ENCODE measurements around the gene RPS15. TPM values are rescaled to one million over a fixed set of nuclear protein-coding genes. Genes with fewer than 3 reads are reported as not detected.

Gene RPS15
- polyA plus RNA-seq, 1 of the 3 experiments (the other 2 are of a cell fraction), result 3,749 TPM

DNA sequence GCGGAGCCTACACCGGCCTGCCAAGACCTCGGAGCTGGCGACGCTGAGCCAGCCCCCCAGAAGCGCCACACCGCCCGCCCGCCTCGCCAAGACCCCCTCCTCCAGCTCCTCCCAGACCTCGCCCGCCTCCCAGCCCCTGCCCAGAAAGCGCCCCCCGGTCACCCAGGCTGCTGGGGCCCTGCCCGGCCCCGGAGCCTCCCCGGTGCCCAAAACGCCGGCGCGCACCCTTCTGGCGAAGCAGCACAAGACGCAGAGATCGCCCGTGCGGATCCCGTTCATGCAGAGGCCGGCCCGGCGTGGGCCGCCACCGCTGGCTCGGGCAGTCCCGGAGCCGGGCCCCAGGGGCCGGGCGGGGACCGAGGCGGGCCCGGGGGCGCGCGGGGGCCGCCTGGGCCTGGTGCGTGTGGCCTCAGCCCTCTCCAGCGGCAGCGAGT lies 30.6 kb downstream of the RPS15 start:
- no peaks in the 10 kb centered on the region for H3F3A ChIP-seq (replicated peaks; ENCODE audit: insufficient read depth)
- no peaks in the 10 kb centered on the region for H3K9me2 ChIP-seq
- no peak overlapping the region for H3K9ac ChIP-seq
- no peak for TF ChIP-seq TCF12 (IDR thresholded peaks at IDR 0.05)
- TF ChIP-seq EP300 (IDR thresholded peaks at IDR 0.05; ENCODE audit: borderline replicate concordance in 1 of 2, low read depth in 1 of 2, low read length in 1 of 2), result no peak
- no peak for TF ChIP-seq RAD21 (IDR thresholded peaks at IDR 0.05; ENCODE audit: low read length)
- TF ChIP-seq YY1 (IDR thresholded peaks at IDR 0.05; ENCODE audit: low read depth), result no peak
- peaks cover 0 to 12% of the 10 kb centered on the region in 2 experiments; a peak in 1 of 4 replicates for H3K4me1 ChIP-seq (ENCODE audit: control insufficient read depth in 1 of 2, insufficient read depth in 2 of 2, low read depth in 1 of 2, low read length in 1 of 2)
- H3K36me3 ChIP-seq (replicated peaks in 1 of 2; ENCODE audit: control insufficient read depth in 1 of 2, insufficient read depth in 2 of 2, low read length in 1 of 2), result peaks cover 0 to 22% of the 10 kb centered on the region in 2 experiments
- H3K4me3 ChIP-seq (ENCODE audit: low read depth in 2 of 2, low read length in 1 of 2), result no peak overlapping the region
- no peak overlapping the region for H3K4me2 ChIP-seq
- H2AFZ ChIP-seq (ENCODE audit: low read depth), result no peak overlapping the region
- CTCF ChIA-PET, result interaction anchor here (2.7 kb wide), 1 partner anchor 24 kb away, joined by 11 read pairs; no protein-coding TSS in a partner anchor
- no peaks in the 10 kb centered on the region for H3K27me3 ChIP-seq (ENCODE audit: insufficient read depth)
- H3K9me3 ChIP-seq, result no peaks in the 10 kb centered on the region
- H4K20me1 ChIP-seq (ENCODE audit: insufficient read depth), result peaks cover 18% of the 10 kb centered on the region; the same call in 1 of the 2 replicates
- no peak for DNase-seq
- peaks cover 8% of the 10 kb centered on the region; the same call in 1 of the 2 replicates for H3K79me2 ChIP-seq (ENCODE audit: insufficient read depth)
- POLR2A ChIA-PET, result no interaction called here
- 75% methylated on average over 2 of the region's 47 CpGs for WGBS (ENCODE audit: low lambda C conversion rate)
- no peak overlapping the region; a peak in 1 of 4 replicates for H3K27ac ChIP-seq (ENCODE audit: low read depth in 2 of 2, low read length in 1 of 2)

DNA sequence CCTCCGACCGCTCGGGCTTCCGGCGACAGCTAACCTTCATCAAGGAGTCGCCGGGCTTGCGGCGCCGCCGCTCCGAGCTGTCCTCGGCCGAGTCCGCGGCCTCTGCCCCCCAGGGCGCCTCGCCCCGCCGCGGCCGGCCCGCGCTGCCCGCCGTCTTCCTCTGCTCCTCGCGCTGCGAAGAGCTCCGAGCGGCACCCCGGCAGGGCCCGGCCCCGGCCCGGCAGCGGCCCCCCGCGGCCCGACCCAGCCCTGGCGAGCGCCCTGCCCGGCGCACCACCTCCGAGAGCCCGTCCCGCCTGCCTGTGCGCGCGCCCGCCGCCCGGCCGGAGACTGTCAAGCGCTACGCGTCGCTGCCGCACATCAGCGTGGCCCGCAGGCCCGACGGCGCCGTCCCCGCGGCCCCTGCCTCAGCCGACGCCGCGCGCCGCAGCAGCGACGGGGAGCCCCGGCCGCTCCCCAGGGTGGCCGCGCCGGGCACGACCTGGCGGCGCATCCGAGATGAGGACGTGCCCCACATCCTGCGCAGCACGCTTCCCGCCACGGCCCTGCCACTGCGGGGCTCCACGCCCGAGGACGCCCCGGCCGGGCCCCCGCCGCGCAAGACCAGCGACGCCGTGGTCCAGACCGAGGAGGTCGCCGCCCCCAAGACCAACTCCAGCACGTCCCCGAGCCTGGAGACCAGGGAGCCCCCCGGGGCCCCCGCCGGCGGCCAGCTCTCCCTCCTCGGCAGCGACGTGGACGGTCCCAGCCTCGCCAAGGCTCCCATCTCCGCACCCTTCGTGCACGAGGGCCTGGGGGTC lies 31.3 kb downstream of the RPS15 start:
- ChIA-PET CTCF (interaction anchor here (2.7 kb wide), 1 partner anchor 24 kb away, joined by 11 read pairs; no protein-coding TSS in a partner anchor), POLR2A (no interaction called here)
- no peak overlapping the region for H3K4me2 ChIP-seq
- peaks cover 0 to 14% of the 10 kb centered on the region in 2 experiments; a peak in 1 of 4 replicates for H3K4me1 ChIP-seq (ENCODE audit: control insufficient read depth in 1 of 2, insufficient read depth in 2 of 2, low read depth in 1 of 2, low read length in 1 of 2)
- H3K4me3 ChIP-seq (ENCODE audit: low read depth in 2 of 2, low read length in 1 of 2), result no peak overlapping the region
- TF ChIP-seq, protein P1, sequence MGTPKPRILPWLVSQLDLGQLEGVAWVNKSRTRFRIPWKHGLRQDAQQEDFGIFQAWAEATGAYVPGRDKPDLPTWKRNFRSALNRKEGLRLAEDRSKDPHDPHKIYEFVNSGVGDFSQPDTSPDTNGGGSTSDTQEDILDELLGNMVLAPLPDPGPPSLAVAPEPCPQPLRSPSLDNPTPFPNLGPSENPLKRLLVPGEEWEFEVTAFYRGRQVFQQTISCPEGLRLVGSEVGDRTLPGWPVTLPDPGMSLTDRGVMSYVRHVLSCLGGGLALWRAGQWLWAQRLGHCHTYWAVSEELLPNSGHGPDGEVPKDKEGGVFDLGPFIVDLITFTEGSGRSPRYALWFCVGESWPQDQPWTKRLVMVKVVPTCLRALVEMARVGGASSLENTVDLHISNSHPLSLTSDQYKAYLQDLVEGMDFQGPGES (IDR thresholded peaks at IDR 0.05; ENCODE audit: low read depth, low read length), result no peak
- TF ChIP-seq SMC3 (IDR thresholded peaks at IDR 0.05; ENCODE audit: low read depth, low read length) (no peak), GATA2 (CRISPR knock-in tag; IDR thresholded peaks at IDR 0.05) (no peak), RXRA (IDR thresholded peaks at IDR 0.05; ENCODE audit: borderline replicate concordance, low read depth) (no peak), SIN3A (IDR thresholded peaks at IDR 0.05; ENCODE audit: borderline replicate concordance, low read depth, low read length) (no peak)
- TF ChIP-seq, protein P2, sequence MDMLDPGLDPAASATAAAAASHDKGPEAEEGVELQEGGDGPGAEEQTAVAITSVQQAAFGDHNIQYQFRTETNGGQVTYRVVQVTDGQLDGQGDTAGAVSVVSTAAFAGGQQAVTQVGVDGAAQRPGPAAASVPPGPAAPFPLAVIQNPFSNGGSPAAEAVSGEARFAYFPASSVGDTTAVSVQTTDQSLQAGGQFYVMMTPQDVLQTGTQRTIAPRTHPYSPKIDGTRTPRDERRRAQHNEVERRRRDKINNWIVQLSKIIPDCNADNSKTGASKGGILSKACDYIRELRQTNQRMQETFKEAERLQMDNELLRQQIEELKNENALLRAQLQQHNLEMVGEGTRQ (IDR thresholded peaks at IDR 0.05; ENCODE audit: borderline replicate concordance, low read depth, low read length), result no peak
- H3K9me3 ChIP-seq, result no peaks in the 10 kb centered on the region
- peaks cover 0 to 22% of the 10 kb centered on the region in 2 experiments for H3K36me3 ChIP-seq (replicated peaks in 1 of 2; ENCODE audit: control insufficient read depth in 1 of 2, insufficient read depth in 2 of 2, low read length in 1 of 2)
- H3K27me3 ChIP-seq (ENCODE audit: insufficient read depth), result no peaks in the 10 kb centered on the region
- peaks cover 8% of the 10 kb centered on the region; the same call in 1 of the 2 replicates for H3K79me2 ChIP-seq (ENCODE audit: insufficient read depth)
- no peak overlapping the region for H3K9ac ChIP-seq
- H3F3A ChIP-seq (replicated peaks; ENCODE audit: insufficient read depth), result no peaks in the 10 kb centered on the region
- no peak for DNase-seq
- no peak overlapping the region for H2AFZ ChIP-seq (ENCODE audit: low read depth)
- H4K20me1 ChIP-seq (ENCODE audit: insufficient read depth), result peaks cover 23% of the 10 kb centered on the region
- 94% methylated on average over 51 of the region's 117 CpGs for WGBS (ENCODE audit: low lambda C conversion rate)
- no peaks in the 10 kb centered on the region for H3K9me2 ChIP-seq
- no peak overlapping the region; a peak in 1 of 4 replicates for H3K27ac ChIP-seq (ENCODE audit: low read depth in 2 of 2, low read length in 1 of 2)

Measured in SK-N-SH (cell line).